Measurements from ENCODE around the gene EHD1.

EHD1 gene

DNA sequence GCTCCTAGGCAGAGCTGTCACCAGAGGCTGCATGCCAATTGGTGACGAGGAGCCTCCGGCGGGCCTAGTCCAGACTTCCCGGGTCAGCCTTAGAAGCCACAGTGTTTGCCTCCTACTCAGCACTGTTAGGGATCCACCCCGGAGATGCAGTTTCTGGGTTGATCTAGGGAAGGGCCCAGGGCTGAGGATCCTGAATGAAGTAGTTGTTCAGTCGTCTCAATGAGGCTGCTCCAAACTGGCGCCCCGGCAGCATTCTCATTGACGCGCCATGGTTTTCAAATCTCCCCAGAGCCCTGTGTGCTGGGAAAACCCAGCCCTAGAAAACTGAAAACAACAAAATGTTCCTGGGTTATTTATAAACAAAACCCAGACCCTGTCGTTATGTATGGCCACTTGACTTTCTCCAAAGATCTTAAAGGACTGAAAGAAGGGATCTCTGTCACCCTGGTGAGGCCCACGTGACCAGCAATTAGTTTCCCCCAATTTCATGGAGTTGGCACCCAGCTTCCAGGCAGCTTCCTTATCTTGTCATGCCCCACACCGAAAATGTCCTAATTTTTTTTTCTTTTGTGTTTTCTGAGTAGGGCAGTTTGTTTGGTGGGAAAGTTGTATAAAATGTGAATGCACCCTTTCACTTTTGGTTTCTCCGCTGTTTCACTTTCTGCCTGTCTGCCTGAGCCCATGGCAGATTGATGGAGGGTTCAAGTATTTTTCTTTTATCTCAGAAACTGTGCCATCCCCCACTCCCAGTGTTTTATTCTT, 2.0 kb upstream of the EHD1 start:
- peak in 13 of 42 donors; percentile 11 to 63 (median 34) for DNase-seq

GRCh38 chr11:64879244-64879900, 951 bp upstream of the EHD1 start:
- intact Hi-C loops (cut with DNase I), result no loop called here
- DNase-seq, result peak in 8 of 42 donors; percentile 24 to 57 (median 42)

More for the DNA sequence above, 2.0 kb upstream of the EHD1 start:
- intact Hi-C loops (cut with DNase I), result no loop called here

GRCh38 chr11:64878223-64878493, 263 bp downstream of the EHD1 start:
- intact Hi-C loops (cut with DNase I), result no loop called here
- DNase-seq, result peak in 4 of 42 donors; percentile 39 to 56 (median 51)

DNA sequence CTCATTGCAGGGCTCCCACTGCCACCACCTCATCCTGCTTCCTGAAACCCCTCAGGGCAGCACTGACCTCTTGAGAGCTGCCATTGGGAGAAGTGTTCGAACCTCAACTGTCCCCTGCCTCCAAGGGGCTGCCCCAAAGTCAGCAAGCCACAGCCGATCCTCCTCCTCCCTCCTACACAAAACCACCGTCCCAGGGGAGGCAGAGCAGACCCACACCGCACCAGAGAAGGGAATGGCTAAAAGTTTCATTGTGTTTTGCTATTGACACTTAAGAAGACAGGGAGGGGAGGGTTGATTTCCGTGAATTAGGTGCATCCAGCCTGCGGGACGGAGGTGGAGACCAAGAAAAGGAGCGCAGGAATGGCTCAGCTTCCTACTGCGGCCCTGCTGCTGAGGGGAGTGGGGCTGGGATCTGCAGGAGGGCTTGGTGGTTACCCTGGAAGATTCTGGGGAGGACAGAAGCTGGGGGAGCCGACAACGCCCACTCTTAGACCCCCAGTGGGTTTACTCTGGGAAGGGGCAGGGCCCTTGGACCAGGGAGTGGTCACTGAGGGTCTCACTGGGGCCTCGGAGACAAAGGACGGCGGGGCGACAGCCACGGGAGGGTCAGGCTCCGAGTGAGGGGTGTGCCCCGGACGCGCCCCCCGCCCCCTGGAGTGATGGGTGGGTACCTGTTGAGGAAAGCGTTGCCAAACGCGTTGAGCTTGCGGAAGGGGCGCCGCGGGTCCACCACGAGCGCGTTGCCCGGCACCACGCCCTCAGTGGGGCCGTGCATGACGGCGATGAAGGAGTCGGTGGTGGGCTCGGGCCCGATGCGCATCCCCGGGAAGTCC, 815 bp downstream of the EHD1 start:
- intact Hi-C loops (cut with DNase I), result no loop called here
- no peak for DNase-seq

- peak in 5 of 42 donors; percentile 19 to 33 (median 29) for DNase-seq
- intact Hi-C loops (cut with DNase I), result no loop called here
These were observed 1.5 kb downstream of the EHD1 start for GRCh38 chr11:64876835-64877341.

GRCh38 chr11:64876229-64876750, 2.1 kb downstream of the EHD1 start:
- peak in 31 of 42 donors; percentile 33 to 81 (median 55) for DNase-seq
- intact Hi-C loops (cut with DNase I), result no loop called here

DNA sequence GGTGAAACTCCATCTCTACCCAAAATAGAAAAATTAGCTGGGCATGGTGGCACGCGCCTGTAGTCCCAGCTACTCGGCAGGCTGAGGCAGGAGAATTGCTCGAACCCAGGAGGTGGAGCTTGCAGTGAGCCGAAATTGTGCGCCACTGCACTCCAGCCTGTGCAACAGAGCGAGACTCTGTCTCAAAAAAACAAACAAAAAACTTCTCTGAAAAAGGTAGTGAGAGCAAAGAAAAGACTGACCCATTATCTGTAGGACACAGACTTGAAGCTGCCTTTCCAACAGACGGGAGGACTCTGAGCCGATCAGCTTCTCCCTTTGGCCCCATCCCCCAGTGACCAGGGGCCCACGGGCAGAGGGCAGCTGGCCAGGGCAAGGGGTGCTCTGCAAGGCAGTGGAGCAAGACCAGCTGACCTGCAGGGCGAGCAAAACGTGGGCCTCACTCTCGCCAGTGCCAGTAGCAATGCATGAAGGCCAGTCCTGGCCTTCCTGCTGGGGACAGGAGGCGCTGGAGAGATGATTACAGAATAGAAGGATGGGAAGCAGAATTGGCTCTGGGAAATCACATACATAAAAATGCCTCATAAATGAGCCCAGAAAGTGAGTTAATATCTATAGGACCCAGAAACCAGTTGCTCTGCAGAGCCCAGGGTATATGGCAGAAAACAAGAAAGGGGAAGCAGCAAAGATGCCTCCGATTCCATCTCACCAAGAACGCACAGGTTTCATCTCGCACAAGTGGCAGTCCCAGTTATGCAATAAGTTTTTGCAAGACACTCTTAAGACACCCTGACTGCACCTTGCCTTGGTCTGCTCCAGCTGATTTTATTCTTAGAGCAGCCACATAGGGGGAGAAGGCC, 2.8 kb downstream of the EHD1 start:
- intact Hi-C loops (cut with DNase I), result no loop called here
- peak in 4 of 42 donors; percentile 27 to 37 (median 32) for DNase-seq

DNA sequence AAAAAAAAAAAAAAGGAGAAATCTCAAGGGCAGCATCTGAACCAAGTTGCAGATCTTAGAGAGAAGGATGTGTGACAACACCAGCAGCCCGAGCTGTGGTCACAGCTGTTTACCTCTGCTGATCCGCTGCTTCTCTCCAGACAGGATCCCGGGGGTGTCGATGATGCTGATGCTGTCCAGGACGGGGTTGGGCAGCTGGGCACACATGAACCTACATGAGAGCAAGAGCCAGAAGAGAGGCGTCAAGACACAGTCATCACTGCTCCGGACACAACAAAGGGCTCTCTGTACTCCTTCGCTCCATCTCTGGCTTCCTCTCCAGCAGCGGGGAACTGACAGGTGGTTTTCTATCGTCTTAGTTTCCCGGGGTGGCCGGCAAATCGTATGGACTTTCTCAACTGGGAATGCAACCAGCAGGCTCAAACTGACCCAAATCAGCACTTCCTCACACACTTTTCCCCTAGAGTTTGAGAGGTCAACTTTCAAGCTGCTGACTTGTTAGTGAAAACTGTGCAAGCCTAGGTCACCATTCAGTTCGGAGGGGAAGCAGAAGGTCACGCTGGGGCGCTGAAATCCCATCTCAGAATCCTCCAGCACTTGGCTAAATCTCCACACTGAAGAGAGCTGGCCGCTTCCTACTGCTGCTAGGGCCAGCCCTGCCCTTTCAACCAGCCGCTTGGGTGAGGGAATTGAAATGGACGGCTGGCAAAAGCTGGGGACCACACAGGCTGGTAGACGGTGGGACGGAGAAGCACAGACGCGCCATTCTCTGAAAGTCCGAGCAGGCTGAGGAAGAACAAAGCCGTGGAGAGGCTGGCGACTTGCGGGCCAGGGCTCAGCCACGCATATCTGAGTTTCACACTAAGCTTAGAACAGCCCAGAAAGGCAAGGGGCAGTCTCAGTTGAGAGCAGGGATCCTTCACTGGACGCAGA, 3.8 kb downstream of the EHD1 start:
- intact Hi-C loops (cut with DNase I), result no loop called here
- peak in 34 of 42 donors; percentile 32 to 82 (median 62) for DNase-seq

DNA sequence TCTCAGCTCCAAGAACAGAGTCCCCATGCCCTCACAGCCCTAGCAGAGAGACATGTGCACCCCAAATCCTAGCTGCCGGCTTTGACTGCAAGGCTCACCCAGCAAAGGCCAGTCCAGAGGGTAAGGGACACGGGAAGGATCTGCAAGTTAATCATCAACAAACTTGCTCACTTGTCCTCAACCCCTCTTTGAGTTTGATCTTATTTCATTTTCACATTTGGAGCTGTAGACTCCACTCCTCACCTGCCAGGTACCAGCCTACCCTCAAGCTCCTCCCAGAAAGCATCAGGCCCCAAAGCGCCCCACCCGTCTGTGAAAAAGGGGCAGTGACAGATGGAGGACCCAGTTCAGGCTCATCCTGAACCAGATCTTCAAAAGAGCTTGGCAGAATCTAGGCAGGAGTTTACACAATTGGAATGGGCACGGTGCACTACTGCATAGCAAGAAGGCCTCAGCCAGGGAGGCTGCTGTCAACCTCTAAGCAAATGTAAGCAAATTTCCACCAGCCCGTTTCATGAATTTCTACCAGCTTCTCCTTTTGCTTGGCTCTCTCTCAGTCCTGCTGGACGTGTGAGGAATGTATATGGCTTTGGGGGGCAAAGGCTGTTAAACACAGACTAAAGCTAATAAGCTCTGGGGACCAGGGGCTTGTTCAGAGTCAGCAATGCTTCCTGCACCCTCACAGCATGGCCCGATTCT, 5.5 kb downstream of the EHD1 start:
- intact Hi-C loops (cut with DNase I), result no loop called here
- DNase-seq, result no peak

GRCh38 chr11:64871492-64871891, 6.9 kb downstream of the EHD1 start:
- intact Hi-C loops (cut with DNase I), result no loop called here
- no peak for DNase-seq

DNA sequence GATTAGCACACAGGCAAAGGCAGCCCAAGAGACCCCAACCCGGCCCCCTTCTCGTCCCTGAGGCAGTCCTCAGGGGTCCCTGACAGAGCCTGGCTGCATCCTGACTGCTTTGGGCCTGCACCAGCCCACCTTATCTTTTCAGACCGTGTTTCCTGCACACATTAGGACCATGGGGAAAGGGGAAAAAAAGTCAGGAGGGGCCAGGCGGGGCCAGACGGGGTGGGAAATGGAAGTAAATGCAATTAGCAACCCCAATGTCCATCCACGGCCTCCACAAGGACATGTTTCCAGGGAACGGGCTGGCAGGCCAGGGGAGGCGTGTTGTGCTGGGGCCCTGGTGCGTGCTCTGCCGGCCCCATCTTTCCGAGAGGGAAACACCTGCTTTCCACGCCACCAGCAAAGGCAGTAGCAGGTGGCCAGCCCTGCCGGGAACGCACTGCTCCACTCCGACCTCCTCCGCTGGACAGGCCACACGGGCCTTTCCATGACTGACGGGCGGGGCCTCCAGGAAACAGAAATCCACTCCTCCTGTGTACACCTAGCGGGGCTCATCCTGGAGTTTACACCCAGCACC, 7.4 kb downstream of the EHD1 start:
- intact Hi-C loops (cut with DNase I), result no loop called here
- no peak for DNase-seq

GRCh38 chr11:64870176-64870892, 8.1 kb downstream of the EHD1 start:
- no peak for DNase-seq
- intact Hi-C loops (cut with DNase I), result no loop called here

- no peak for DNase-seq
- intact Hi-C loops (cut with DNase I), result no loop called here
These were observed 8.7 kb downstream of the EHD1 start for GRCh38 chr11:64869571-64870175.

DNA sequence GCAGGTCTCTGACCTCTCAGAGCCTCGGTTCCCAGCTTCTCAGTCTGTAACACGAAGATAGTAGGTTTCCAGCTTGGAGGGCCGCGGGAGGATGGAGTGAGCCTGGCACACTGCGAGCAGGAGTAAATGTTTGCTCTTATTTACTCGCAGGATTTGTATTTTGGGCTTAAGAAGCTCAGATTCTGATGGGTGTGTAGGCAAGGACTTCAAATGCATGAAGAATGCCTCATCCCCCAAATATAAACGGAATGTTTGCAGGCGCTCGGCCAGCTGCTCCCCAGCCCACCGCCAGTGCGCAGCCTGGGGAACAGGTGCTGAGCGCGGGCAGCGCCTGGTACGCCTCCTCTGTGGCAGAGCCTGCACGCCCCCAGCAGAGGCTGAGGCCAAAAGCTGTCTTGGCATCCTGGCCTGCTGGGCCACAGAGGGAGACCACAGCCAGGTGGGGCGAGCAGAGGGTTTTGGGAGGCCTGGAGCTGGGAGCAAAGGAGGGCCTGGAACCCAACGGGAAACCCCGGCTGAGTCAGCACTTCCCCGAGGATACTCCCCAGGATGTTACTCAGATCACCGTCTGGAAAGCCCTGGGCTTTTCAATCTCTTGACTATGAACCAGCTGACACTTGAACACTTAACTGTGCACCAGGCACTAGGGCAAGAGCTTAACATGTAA, 9.4 kb downstream of the EHD1 start:
- intact Hi-C loops (cut with DNase I), result no loop called here
- DNase-seq, result no peak

Measured in head of caudate nucleus (tissue), 42 donors.